Stimulated activated CD8-positive, alpha-beta memory T cell treated with anti-CD3 and anti-CD28 coated beads, Interleukin-4, amount 100 ng/mL, for 1 hour (primary cell): ENCODE measurements around the gene ZNF678.
"Not testable (repeated sequence)": the region's sequence is repeated elsewhere in the genome, so short reads cannot be mapped to it uniquely, and the experiment has no call there.

ENCODE experiments used
- DNase-seq, 2 donors: peaks; one replicate each; pipeline ENCODE4 v3.0.0-alpha.2; 2020; ENCODE audit warnings: low read depth in 2 of 2, low spot score in 1 of 2

The ZNF678 gene

DNA sequence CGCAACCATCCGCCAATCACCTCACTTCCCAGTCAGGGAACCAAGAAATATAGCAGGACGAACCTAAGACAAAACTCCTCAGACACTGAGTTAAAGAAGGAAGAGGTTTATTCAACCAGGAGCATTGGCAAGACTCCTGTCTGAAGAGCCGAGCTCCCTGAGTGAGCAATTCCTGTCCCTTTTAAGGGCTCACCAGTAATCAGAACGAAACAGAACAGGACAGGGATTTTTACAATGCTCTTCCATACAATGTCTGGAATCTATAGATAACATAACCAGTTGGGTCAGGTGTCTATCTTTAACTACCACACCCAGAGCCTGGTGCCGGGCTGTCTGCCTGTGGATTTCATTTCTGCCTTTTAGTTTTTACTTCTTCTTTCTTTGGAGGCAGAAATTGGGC, 32.9 kb downstream of the ZNF678 start:
- DNase-seq = not testable (repeated sequence)

DNA sequence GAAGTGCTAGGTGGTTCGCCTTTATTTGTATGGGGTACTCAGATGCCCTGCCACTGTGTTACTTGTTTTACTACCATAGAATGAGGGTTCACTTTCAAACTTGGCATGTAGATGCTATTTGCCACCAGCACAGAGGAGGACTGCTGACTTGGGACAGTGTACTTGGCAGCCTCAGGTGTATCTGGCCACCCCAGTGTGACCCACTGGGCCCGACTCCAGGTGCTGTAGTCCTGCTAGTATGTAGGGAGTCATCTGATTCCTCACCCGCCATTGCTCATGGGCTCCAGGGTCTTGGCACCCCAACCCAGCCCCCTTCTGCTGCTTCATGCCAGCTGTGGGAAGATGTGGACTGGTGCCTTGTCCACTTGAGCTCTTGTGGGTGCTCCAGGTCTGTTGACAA, 40.0 kb downstream of the ZNF678 start:
- no peak for DNase-seq

- no peak for DNase-seq
Observed at GRCh38 chr1:227604446-227604845, 41.1 kb downstream of the ZNF678 start.

- not testable (repeated sequence) for DNase-seq
Observed at GRCh38 chr1:227606271-227606670, 42.9 kb downstream of the ZNF678 start.

DNA sequence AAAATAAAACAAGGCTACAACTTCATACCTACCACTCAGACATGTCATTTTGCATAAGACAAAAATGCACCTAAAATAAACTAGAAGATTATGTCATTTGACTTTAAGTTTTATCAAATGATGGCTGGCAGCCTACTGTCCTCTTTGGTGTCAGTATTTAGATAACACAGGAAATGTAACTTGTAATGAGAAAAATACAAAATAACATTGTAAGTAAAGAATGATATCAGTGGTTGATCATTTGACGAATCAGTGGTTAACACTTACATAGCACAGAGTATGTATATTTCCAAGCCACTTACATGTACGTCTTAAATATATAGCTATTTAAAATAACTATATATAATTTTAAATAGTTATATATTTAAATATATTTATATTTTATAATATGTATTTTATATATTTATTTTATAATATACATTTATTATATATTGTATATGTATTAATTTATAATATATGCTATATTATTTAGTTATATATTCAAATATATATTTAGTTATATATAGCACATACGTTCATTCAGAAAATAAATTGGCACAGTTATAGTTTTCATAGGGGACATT, 44.1 kb downstream of the ZNF678 start:
- no peak for DNase-seq

GRCh38 chr1:227612658-227613057, 49.3 kb downstream of the ZNF678 start:
- DNase-seq = no peak

DNA sequence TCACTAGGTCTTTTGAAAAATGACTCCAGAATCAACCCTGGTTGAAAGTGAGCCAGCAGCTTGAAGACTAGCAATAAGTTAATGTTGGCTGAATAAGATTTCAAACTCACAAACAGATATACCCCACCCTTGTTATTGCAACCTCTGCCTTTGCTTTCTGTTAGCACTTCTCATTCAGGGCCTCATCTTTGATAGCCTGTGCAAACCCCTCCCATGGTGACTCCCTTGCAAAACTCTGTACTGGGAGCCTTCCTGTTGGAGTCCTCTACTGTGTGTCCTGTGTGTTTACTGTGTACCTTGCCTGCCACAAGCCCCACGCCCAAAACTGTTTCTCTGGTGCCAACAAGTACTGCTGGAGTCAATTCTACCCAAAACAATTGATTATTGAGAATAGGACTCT, 50.2 kb downstream of the ZNF678 start:
- no peak for DNase-seq

- no peak for DNase-seq
Observed at GRCh38 chr1:227621211-227621610, 57.9 kb downstream of the ZNF678 start.

GRCh38 chr1:227622739-227623475, 59.6 kb downstream of the ZNF678 start:
- DNase-seq = no peak

- no peak for DNase-seq
Observed at GRCh38 chr1:227632325-227632724, 69.0 kb downstream of the ZNF678 start.

DNA sequence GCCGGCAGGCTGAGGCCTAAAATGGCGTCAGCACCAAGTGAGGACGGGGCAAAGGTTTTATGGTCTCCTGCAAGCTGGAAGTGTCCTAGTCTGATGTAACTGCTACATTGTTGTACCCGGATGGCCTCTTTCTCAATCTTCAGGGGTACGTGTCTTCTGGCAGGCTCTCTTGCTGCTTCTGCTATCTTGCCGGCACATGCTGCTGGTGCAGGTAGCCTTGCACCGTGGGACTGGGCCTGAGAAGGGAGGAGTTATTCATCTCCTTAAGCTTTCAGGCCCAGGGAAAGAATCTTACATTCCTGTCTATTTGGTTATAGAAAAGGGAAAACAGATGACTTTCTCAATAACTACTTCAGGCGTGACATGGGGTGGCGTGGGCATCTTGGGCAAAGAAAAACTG, 72.2 kb downstream of the ZNF678 start:
- DNase-seq = no peak

DNA sequence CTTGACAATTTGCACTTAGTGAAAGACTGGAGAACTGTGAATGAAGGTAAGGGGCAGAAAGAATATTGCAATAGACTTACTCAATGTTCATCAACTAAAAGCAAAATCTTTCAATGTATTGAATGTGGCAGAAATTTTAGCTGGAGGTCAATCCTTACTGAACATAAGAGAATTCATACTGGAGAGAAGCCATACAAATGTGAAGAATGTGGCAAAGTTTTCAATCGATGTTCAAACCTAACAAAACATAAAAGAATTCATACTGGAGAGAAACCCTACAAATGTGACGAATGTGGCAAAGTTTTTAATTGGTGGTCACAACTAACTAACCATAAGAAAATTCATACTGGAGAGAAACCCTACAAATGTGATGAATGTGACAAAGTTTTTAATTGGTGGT, 91.1 kb downstream of the ZNF678 start:
- no peak for DNase-seq

- no peak for DNase-seq
Observed at GRCh38 chr1:227654858-227655752, 91.7 kb downstream of the ZNF678 start.

- DNase-seq = no peak
Observed at GRCh38 chr1:227661495-227661894, 98.1 kb downstream of the ZNF678 start.

DNA sequence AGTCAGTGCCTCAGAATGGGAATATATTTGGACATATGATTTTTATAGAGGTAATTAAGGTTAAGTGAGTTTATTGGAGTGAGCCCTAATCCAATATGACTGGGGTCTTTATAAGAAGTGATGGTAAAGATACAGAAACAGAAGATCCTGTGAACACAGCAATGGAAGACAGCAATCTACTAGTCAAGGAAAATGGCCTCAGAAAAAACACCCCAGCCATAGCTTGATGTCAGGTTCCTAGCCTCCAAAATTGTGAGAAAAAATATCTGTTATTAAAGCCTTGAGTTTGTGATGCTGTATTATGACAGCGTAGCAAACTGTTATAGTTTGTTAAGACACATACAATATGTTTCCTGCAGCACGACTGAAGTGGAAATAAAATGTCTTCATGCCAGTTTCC, 99.6 kb downstream of the ZNF678 start:
- no peak for DNase-seq

GRCh38 chr1:227666286-227666685, 102.9 kb downstream of the ZNF678 start:
- no peak for DNase-seq

DNA sequence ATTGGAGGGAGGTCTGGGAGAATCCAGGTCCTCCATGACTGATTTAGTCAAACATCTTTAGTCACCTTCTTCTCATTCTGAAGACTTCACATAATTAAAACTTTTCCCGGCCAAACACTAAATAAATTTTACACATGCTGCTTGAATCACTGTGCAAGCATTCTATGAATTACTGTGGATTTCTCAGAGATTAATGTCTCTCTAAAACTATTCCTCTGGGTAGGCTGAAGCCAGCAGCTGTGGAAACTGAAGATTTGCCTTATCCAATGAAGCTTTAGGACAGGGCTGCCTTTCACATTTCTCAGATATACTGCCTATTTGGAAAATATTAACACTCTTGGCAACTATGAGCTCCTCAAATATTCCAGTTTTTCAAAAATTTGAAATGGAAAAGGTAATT, 110.1 kb downstream of the ZNF678 start:
- no peak for DNase-seq

DNA sequence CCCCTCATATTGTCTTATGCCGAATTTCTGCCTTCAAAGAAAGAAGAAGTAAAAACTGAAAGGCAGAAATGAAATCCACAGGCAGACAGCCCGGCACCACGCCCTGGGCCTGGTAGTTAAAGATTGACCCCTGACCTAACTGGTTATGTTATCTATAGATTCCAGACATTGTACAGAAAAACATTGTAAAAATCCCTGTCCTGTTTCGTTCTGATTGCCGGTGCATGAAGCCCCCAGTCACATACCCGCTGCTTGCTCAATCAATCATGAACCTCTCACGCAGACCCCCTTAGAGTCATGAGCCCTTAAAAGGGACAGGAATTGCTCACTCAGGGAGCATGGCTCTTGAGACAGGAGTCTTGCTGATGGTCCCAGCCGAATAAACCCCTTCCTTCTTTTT, 122.5 kb downstream of the ZNF678 start:
- DNase-seq = no peak

DNA sequence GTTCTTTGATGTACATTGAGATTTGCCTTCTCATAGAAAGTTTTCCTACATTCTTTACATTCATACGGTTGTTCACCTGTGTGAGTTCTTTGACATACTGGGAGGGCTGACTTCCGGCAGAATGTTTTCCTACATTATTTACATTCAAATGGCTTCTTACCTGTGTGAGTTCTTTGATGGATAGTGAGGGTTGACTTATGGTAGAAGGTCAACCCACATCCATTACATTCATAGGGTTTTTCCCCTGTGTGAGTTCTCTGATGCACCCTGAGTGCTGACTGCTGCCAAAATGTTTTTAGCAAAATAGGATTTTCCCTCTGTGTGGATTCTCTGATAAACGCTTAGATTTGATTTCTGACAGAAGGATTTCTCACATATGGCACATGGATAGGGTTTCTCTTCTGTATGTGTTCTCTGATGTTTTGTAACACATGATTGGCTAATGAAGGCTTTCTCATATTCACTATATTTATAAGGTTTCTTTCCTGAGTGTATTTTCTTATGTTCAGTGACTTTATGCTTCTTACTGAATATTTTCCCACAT, 134.0 kb downstream of the ZNF678 start:
- no peak for DNase-seq

GRCh38 chr1:227701631-227702030, 138.3 kb downstream of the ZNF678 start:
- DNase-seq = not testable (repeated sequence)

DNA sequence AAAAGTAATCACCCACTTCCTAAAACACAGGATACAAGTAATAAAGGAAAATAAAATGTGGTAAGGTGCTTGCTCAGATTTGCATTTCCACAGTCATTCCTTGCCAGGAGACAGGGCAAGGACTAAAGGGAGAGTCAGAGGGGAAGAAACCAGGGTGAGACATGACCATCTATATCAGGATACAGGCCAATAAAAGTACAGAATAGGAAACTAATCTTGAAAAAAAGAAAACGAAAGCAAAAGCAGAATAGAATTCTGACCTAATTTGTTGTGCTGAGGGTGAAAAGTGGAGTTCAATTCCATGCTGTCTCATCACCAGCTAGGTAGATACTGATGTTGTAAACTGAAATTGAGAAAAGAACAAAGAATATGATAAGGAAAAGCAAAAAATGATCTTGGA, 144.5 kb downstream of the ZNF678 start:
- no peak for DNase-seq

DNA sequence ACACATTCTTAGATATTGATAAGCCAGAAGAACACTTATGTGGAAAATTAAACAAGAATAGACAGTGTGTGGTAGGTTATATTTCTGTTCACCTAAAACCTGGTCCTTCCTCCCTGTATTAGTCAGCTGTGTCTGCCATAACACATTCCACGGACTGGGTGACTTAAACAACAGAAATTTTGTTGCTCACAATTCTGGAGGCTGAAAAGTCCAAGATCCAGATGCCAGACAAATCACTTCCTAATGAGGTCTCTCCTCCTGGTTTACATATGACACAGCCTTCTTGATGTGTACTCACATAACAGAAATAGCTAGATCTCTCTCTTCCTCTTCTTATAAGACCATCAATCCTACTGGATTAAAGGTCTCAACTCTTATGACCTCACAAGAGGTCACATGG, 146.1 kb downstream of the ZNF678 start:
- no peak for DNase-seq
